Epithelial cell of esophagus (primary cell): ENCODE data around the gene FSD2.
"Not testable (repeated sequence)": the region's sequence is repeated elsewhere in the genome, so short reads cannot be mapped to it uniquely, and the experiment has no call there.

ENCODE experiments used
- DNase-seq: peaks from one replicate; pipeline ENCODE4 v3.0.0; 2010; ENCODE audit warnings: low read depth
- H3K4me3 ChIP-seq: 2 replicates; pipeline ENCODE4 v1.5.1; 2011; ENCODE audit warnings: mild to moderate bottlenecking, low read length, control low read depth
- TF ChIP-seq, protein P1 (sequence below): IDR thresholded peaks from 2 replicates; pipeline ENCODE4 v1.5.1; 2011; ENCODE audit warnings: low read depth, mild to moderate bottlenecking, low read length, control low read depth, inconsistent platforms; ENCODE audit not compliant: insufficient read depth; ENCODE audit errors: missing control alignments

FSD2 gene

GRCh38 chr15:82830427-82831173 is 24.7 kb upstream of the FSD2 start:
- TF ChIP-seq, protein P1, sequence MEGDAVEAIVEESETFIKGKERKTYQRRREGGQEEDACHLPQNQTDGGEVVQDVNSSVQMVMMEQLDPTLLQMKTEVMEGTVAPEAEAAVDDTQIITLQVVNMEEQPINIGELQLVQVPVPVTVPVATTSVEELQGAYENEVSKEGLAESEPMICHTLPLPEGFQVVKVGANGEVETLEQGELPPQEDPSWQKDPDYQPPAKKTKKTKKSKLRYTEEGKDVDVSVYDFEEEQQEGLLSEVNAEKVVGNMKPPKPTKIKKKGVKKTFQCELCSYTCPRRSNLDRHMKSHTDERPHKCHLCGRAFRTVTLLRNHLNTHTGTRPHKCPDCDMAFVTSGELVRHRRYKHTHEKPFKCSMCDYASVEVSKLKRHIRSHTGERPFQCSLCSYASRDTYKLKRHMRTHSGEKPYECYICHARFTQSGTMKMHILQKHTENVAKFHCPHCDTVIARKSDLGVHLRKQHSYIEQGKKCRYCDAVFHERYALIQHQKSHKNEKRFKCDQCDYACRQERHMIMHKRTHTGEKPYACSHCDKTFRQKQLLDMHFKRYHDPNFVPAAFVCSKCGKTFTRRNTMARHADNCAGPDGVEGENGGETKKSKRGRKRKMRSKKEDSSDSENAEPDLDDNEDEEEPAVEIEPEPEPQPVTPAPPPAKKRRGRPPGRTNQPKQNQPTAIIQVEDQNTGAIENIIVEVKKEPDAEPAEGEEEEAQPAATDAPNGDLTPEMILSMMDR = no peak
- peak; percentile 44 for DNase-seq
- H3K4me3 ChIP-seq = no peak overlapping the region

GRCh38 chr15:82829234-82829633 is 23.4 kb upstream of the FSD2 start:
- TF ChIP-seq, protein P1 = no peak
- no peak overlapping the region for H3K4me3 ChIP-seq
- DNase-seq = no peak

GRCh38 chr15:82828075-82828474 is 22.2 kb upstream of the FSD2 start:
- DNase-seq = peak; percentile 23

DNA sequence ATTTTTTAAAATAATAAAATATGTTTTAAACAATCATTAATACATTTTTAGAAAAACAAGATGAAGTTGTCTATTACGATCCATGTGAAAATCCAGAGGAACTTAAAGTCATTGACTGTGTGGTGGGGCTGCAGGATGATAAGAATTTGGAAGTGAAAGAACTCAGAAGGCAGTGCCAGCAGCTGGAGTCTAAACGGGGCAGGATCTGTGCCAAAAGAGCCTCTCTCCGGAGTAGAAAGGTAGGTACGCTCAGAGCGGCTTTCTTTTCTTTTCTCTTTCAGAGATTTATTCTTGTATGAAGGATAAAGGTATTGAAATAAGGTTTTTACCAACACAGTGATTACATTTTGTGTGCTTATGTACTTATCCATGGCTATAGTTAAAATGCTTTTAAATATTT is 17.2 kb upstream of the FSD2 start:
- DNase-seq = no peak
- TF ChIP-seq, protein P1 = no peak
- no peak overlapping the region for H3K4me3 ChIP-seq

More at GRCh38 chr15:82828075-82828474, 22.2 kb upstream of the FSD2 start:
- no peak overlapping the region for H3K4me3 ChIP-seq
- TF ChIP-seq, protein P1 = no peak

GRCh38 chr15:82821851-82822250 is 16.0 kb upstream of the FSD2 start:
- DNase-seq, H3K4me3 ChIP-seq: not testable (repeated sequence)

GRCh38 chr15:82821396-82821795 is 15.5 kb upstream of the FSD2 start:
- DNase-seq, H3K4me3 ChIP-seq: not testable (repeated sequence)

- H3K4me3 ChIP-seq = no peak overlapping the region
- TF ChIP-seq, protein P1 = no peak
- no peak for DNase-seq
Measured at GRCh38 chr15:82820128-82820527, 14.3 kb upstream of the FSD2 start.

DNA sequence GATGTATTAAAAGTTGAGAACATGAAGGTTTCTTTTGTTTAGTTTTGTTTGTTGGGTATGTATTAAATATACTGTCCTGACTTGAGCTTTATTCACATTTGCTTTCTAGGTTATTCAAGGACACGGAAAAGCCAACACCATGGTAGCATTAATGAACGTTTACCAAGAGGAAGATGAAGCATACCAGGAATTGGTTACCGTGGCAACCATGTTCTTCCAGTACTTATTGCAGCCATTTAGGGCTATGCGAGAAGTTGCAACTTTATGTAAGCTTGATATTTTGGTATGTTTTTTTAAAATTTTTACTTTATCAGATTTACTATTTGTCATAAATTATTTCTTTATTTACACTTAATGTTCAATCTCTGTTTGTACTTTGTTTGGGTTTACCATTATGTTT is 7.1 kb upstream of the FSD2 start:
- DNase-seq = no peak
- TF ChIP-seq, protein P1 = no peak
- no peak overlapping the region for H3K4me3 ChIP-seq
